HUES48 (cell line): Measurements from ENCODE around the gene KLRC3.
"Not testable (repeated sequence)": the region's sequence is repeated elsewhere in the genome, so short reads cannot be mapped to it uniquely, and the experiment has no call there.

Experiments used
- H3K27ac ChIP-seq: one replicate; pipeline ENCODE4 v1.7.0; 2013; ENCODE audit warnings: low read depth, low read length, inconsistent platforms
- H3K27me3 ChIP-seq: 2 replicates; pipeline ENCODE4 v1.6.1; 2013; ENCODE audit warnings: mild to moderate bottlenecking, low read length; ENCODE audit not compliant: control insufficient read depth, insufficient read depth
- H3K36me3 ChIP-seq: 2 replicates; pipeline ENCODE4 v1.6.1; 2013; ENCODE audit warnings: low read length; ENCODE audit not compliant: control insufficient read depth, insufficient read depth
- H3K4me1 ChIP-seq: 2 replicates; pipeline ENCODE4 v1.6.1; 2013; ENCODE audit warnings: mild to moderate bottlenecking, low read length; ENCODE audit not compliant: control insufficient read depth, insufficient read depth
- H3K4me3 ChIP-seq: 2 replicates; pipeline ENCODE4 v1.5.1; 2013; ENCODE audit warnings: mild to moderate bottlenecking, low read depth, low read length
- H3K9ac ChIP-seq: 2 replicates; pipeline ENCODE4 v1.6.1; 2013; ENCODE audit warnings: mild to moderate bottlenecking, low read depth, low read length, moderate library complexity
- H3K9me3 ChIP-seq: 2 replicates; pipeline ENCODE4 v1.6.1; 2013; ENCODE audit warnings: low read length; ENCODE audit not compliant: control insufficient read depth, insufficient read depth

KLRC3 gene

GRCh38 chr12:10439608-10440274, 19.3 kb upstream of the KLRC3 start:
- not testable (repeated sequence) for H3K36me3 ChIP-seq, H3K27ac ChIP-seq, H3K4me3 ChIP-seq, H3K4me1 ChIP-seq, H3K9ac ChIP-seq, H3K27me3 ChIP-seq, H3K9me3 ChIP-seq

- H3K9ac ChIP-seq, H3K4me1 ChIP-seq, H3K27me3 ChIP-seq, H3K27ac ChIP-seq, H3K4me3 ChIP-seq, H3K36me3 ChIP-seq, H3K9me3 ChIP-seq: not testable (repeated sequence)
Measured at GRCh38 chr12:10437601-10438000, 17.2 kb upstream of the KLRC3 start.

GRCh38 chr12:10435816-10436215, 15.4 kb upstream of the KLRC3 start, which contains the start of gene KLRC2:
Gene KLRC2, minus strand, starts transcription at chr12:10436010. Its CDS starts 24 bp downstream, at chr12:10435986.
- not testable (repeated sequence) for H3K9me3 ChIP-seq, H3K27ac ChIP-seq, H3K4me3 ChIP-seq, H3K36me3 ChIP-seq, H3K9ac ChIP-seq, H3K27me3 ChIP-seq, H3K4me1 ChIP-seq

GRCh38 chr12:10430623-10431022, 10.2 kb upstream of the KLRC3 start:
- not testable (repeated sequence) for H3K27ac ChIP-seq, H3K9me3 ChIP-seq, H3K4me3 ChIP-seq, H3K27me3 ChIP-seq, H3K4me1 ChIP-seq, H3K9ac ChIP-seq, H3K36me3 ChIP-seq

GRCh38 chr12:10425938-10426337, 5.5 kb upstream of the KLRC3 start:
- H3K27me3 ChIP-seq, H3K27ac ChIP-seq, H3K4me3 ChIP-seq, H3K36me3 ChIP-seq, H3K9ac ChIP-seq, H3K9me3 ChIP-seq, H3K4me1 ChIP-seq: not testable (repeated sequence)

GRCh38 chr12:10424260-10424899, 4.0 kb upstream of the KLRC3 start:
- not testable (repeated sequence) for H3K4me3 ChIP-seq, H3K36me3 ChIP-seq, H3K9ac ChIP-seq, H3K9me3 ChIP-seq, H3K27me3 ChIP-seq, H3K27ac ChIP-seq, H3K4me1 ChIP-seq

GRCh38 chr12:10422159-10422558, 1.8 kb upstream of the KLRC3 start:
- H3K27me3 ChIP-seq, H3K9ac ChIP-seq, H3K4me3 ChIP-seq, H3K9me3 ChIP-seq, H3K27ac ChIP-seq, H3K36me3 ChIP-seq, H3K4me1 ChIP-seq: not testable (repeated sequence)

GRCh38 chr12:10409392-10409791, 11.0 kb downstream of the KLRC3 start, which contains the start of gene KLRC4:
Gene KLRC4, minus strand, starts transcription at chr12:10409757. Its CDS starts 182 bp downstream, at chr12:10409575.
- Histone ChIP-seq H3K4me3 (no peak within 1 kb of the TSS), H3K9me3 (no peaks in the 10 kb centered on the region), H3K36me3 (no peaks in the 10 kb centered on the region), H3K4me1 (peaks cover 4% of the 10 kb centered on the region), H3K27me3 (no peaks in the 10 kb centered on the region), H3K9ac (no peak within 1 kb of the TSS), H3K27ac (no peak within 1 kb of the TSS)

- H3K9ac ChIP-seq = no peak overlapping the region
- H3K27ac ChIP-seq = no peak overlapping the region
- no peaks in the 10 kb centered on the region for H3K27me3 ChIP-seq
- H3K4me1 ChIP-seq = peaks cover 4% of the 10 kb centered on the region
- H3K4me3 ChIP-seq = no peak overlapping the region
- H3K9me3 ChIP-seq = no peaks in the 10 kb centered on the region
- no peaks in the 10 kb centered on the region for H3K36me3 ChIP-seq
Measured at GRCh38 chr12:10408842-10409241, 11.6 kb downstream of the KLRC3 start.

GRCh38 chr12:10406725-10407124, 13.7 kb downstream of the KLRC3 start:
- H3K4me1 ChIP-seq = peaks cover 4% of the 10 kb centered on the region
- no peaks in the 10 kb centered on the region for H3K9me3 ChIP-seq
- no peaks in the 10 kb centered on the region for H3K36me3 ChIP-seq
- no peak overlapping the region for H3K9ac ChIP-seq
- no peaks in the 10 kb centered on the region for H3K27me3 ChIP-seq
- no peak overlapping the region for H3K27ac ChIP-seq
- no peak overlapping the region for H3K4me3 ChIP-seq

GRCh38 chr12:10405294-10405693, 15.1 kb downstream of the KLRC3 start:
- Histone ChIP-seq H3K4me1 (no peaks in the 10 kb centered on the region), H3K36me3 (no peaks in the 10 kb centered on the region), H3K27me3 (no peaks in the 10 kb centered on the region), H3K4me3 (no peak overlapping the region), H3K27ac (no peak overlapping the region), H3K9ac (no peak overlapping the region), H3K9me3 (no peaks in the 10 kb centered on the region)
